Coronary artery (tissue), 2 donors: ENCODE results near the gene ALDH3B2.
"Not testable (repeated sequence)": the region's sequence is repeated elsewhere in the genome, so short reads cannot be mapped to it uniquely, and the experiment has no call there.

ENCODE experiments used
- DNase-seq: peaks from one replicate; pipeline ENCODE4 v3.0.0-alpha.2; 2017; ENCODE audit warnings: low spot score
- H3K27ac ChIP-seq, 2 donors: fragments of 200-600 bp; sonication (generic); one replicate each; pipeline ENCODE4 v1.5.1; 2016 to 2019
- H3K4me3 ChIP-seq: fragments of 200-600 bp; sonication (generic); 2 replicates; pipeline ENCODE4 v1.5.1; 2016; ENCODE audit warnings: mild to moderate bottlenecking, moderate library complexity
- CTCF ChIP-seq: fragments of 200-600 bp; sonication (generic); IDR thresholded peaks from one replicate; pipeline ENCODE4 v1.5.1; 2019; ENCODE audit warnings: antibody characterized with exemption

ALDH3B2 gene

GRCh38 chr11:67628710-67629385 is 45.6 kb downstream of the ALDH3B2 start:
- no peak for TF ChIP-seq CTCF
- Histone ChIP-seq H3K4me3 (peak overlapping the region; percentile 72), H3K27ac (peak overlapping the region; percentile 84 to 98)
- no peak for DNase-seq

DNA sequence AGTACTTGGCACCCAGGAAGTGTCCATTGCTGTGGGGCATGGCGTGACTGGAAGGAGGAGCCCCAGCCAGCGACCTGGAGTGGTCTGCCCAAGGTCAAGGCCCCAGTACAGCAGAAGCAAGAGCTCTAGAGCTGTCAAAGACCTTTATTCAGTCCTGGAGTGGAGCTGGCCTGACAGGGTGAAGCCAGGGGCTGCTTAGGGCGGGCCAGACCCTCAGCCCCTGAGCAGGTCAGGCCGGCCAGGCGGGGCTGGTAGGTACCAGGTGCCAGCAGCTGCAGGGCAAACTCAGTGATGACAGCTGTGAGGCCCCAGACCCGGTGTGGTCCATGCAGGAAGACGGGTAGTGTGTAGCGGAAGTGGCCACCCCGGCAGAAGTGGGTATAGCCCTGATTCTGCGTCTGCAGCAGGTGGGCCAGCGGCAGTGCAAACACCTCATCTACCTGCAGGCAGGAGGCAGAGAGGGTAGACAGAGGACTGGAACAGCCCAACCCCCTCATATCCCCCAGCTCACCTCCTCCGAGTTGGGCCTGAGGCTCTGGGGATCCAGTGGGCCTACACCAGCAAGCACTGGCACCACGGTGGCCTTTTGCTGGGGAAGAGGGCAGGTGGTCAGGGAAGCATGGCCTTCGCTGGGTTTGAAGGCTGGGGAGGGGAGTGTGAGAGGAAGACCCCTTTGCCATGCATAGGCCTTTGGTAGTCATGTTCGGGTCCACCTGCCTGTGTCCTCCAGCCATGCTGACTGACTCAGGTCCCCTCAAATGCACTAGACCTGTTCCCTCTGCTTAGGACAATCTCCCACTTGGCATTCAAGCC is 46.4 kb downstream of the ALDH3B2 start:
- TF ChIP-seq CTCF = no peak
- DNase-seq = no peak
- H3K27ac ChIP-seq = no peak overlapping the region
- no peak overlapping the region for H3K4me3 ChIP-seq

DNA sequence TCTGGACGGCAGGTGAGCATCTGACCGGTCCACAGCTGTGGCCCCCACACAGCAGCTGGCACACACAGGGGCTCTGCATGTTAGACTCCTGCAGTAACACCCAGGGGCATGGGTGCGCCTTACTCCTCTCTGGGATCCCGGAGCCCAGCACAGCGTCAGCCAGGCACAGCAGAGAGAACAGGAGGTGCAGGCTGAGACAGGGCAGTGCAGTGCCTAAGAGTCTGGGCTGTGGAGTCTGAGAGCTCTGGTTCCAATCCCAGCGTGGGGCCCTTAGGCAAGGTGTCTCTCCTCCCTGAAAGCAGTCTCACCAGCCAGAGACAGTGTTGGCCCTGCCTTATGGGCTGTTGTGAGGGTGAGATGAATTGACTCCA is 47.0 kb downstream of the ALDH3B2 start:
- no peak for TF ChIP-seq CTCF

DNA sequence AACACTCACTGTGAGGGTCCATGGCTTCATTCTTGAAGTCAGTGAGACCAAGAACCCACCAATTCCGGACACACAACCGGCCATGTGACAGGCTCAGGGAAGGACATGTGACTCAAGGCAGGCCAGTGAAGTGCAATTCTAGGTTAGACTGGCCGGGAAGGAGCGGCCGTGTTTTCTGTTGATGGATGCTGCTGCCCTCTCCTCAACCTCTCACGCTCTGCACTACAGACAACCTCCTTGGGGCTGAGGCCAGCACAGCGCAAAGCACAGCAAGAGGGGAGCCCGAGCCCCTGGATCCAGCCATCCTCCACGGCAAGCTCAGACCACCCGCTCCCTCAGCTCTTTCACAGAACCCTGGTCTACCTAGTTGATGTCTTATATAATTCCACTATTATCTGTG is 47.5 kb downstream of the ALDH3B2 start:
- Histone ChIP-seq H3K27ac (no peak overlapping the region), H3K4me3 (no peak overlapping the region)
- DNase-seq = no peak
- no peak for TF ChIP-seq CTCF

More for the DNA sequence above, 47.0 kb downstream of the ALDH3B2 start:
- DNase-seq = no peak
- Histone ChIP-seq H3K4me3 (no peak overlapping the region), H3K27ac (no peak overlapping the region)

DNA sequence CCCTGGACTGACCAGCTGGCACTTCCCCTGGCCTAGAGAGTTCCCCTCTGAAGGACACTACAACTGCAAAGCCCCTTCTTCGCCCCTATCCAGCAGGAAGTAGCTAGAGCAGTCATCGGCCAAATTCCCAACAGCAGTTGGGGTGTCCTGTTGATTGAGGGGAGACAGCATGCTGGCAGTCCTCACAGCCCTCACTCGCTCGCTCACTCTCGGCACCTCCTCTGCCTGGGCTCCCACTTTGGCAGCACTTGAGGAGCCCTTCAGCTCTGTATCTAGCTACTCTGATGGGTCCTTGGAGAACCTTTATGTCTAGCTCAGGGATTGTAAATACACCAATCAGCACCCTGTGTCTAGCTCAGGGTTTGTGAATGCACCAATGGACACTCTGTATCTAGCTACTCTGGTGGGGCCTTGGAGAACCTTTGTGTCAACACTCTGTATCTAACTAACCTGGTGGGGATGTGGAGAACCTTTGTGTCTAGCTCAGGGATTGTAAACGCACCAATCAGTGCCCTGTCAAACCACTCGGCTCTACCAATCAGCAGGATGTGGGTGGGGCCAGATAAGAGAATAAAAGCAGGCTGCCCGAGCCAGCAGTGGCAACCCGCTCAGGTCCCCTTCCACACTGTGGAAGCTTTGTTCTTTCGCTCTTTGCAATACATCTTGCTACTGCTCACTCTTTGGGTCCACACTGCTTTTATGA is 48.1 kb downstream of the ALDH3B2 start:
- not testable (repeated sequence) for H3K27ac ChIP-seq, DNase-seq, H3K4me3 ChIP-seq

GRCh38 chr11:67623795-67624194 is 50.6 kb downstream of the ALDH3B2 start:
- not testable (repeated sequence) for H3K4me3 ChIP-seq, DNase-seq, H3K27ac ChIP-seq

- not testable (repeated sequence) for DNase-seq, H3K27ac ChIP-seq, H3K4me3 ChIP-seq
Measured at GRCh38 chr11:67622905-67623304, 51.5 kb downstream of the ALDH3B2 start.

GRCh38 chr11:67621928-67622327 is 52.5 kb downstream of the ALDH3B2 start:
- DNase-seq, H3K4me3 ChIP-seq, H3K27ac ChIP-seq: not testable (repeated sequence)

GRCh38 chr11:67620621-67621020 is 53.8 kb downstream of the ALDH3B2 start:
- not testable (repeated sequence) for H3K27ac ChIP-seq, DNase-seq, H3K4me3 ChIP-seq

- DNase-seq, H3K27ac ChIP-seq, H3K4me3 ChIP-seq: not testable (repeated sequence)
Measured at GRCh38 chr11:67619683-67620618, 54.5 kb downstream of the ALDH3B2 start.

- H3K4me3 ChIP-seq, DNase-seq, H3K27ac ChIP-seq: not testable (repeated sequence)
Measured at GRCh38 chr11:67618901-67619659, 55.3 kb downstream of the ALDH3B2 start.
